ENCODE data around the gene EARS2. TPM values are rescaled to one million over a fixed set of nuclear protein-coding genes. Genes with fewer than 3 reads are reported as not detected.

The EARS2 gene
- total RNA-seq, 1 experiment from 2014 or later = 50.1 TPM

- no peak overlapping the region for H3K56ac ChIP-seq (ENCODE audit: insufficient read length, low read depth, low read length)
- no peak overlapping the region for H2BK5ac ChIP-seq (ENCODE audit: insufficient read length, low read length)
- no peak overlapping the region for H2BK12ac ChIP-seq (ENCODE audit: insufficient read length, low read depth, low read length)
- no peak overlapping the region for H2AFZ ChIP-seq (ENCODE audit: low read length)
- no peaks in the 10 kb centered on the region for H4K20me1 ChIP-seq (ENCODE audit: control insufficient read depth, insufficient read depth, insufficient read length)
- no peak overlapping the region for H3K4me2 ChIP-seq (ENCODE audit: insufficient read depth, insufficient read length, low read length)
- H2AK5ac ChIP-seq (ENCODE audit: insufficient read length, low read length) = no peak overlapping the region
- H3K9me3 Mint-ChIP-seq = no peaks in the 10 kb centered on the region
- H3K14ac ChIP-seq (ENCODE audit: insufficient read depth, low read length) = no peak overlapping the region
- H3K4me3 Mint-ChIP-seq = no peak overlapping the region
- peaks cover 6 to 9% of the 10 kb centered on the region in 2 experiments; a peak in 3 of 4 replicates for H3K4me1 Mint-ChIP-seq
- H3K23me2 ChIP-seq (ENCODE audit: insufficient read length, low read depth, low read length, poor library complexity, severe bottlenecking) = peaks cover 6% of the 10 kb centered on the region
- no peaks in the 10 kb centered on the region; the same call in 1 of the 2 replicates for H3K4me1 ChIP-seq (ENCODE audit: insufficient read depth, low read length)
- H3K9ac ChIP-seq (ENCODE audit: extremely low read depth, insufficient read length, low read length) = no peak overlapping the region
- H4K91ac ChIP-seq (ENCODE audit: insufficient read length, low read depth, low read length) = no peak overlapping the region
- peaks cover 18 to 57% (median 39%) of the 10 kb centered on the region in 3 experiments; a peak in 6 of 7 replicates for H3K36me3 Mint-ChIP-seq (ENCODE audit: insufficient read depth in 1 of 3, low read depth in 3 of 3)
- no peak overlapping the region for H2BK20ac ChIP-seq (ENCODE audit: low read depth, low read length, poor library complexity, severe bottlenecking)
- H4K5ac ChIP-seq (ENCODE audit: insufficient read length, low read depth, low read length) = no peak overlapping the region
- H3K79me1 ChIP-seq (ENCODE audit: insufficient read depth, low read depth, low read length, poor library complexity, severe bottlenecking) = no peaks in the 10 kb centered on the region
- peak overlapping the region in 2 of 3 experiments; percentile 35 to 78; a peak in 2 of 7 replicates for H3K27ac Mint-ChIP-seq
- no peak overlapping the region for H3T11ph ChIP-seq (ENCODE audit: low read length)
- no peaks in the 10 kb centered on the region for H3K9me3 ChIP-seq (ENCODE audit: control insufficient read depth, low read depth, low read length)
- TF ChIP-seq CTCF (conservative IDR thresholded peaks at IDR 0.05) = no peak
- H3K18ac ChIP-seq (ENCODE audit: insufficient read length, low read depth, low read length) = no peak overlapping the region
- no peak overlapping the region for H3K27ac ChIP-seq (ENCODE audit: insufficient read length, low read depth, low read length)
- H3K27me3 Mint-ChIP-seq (ENCODE audit: low read depth) = no peaks in the 10 kb centered on the region
- H3K23ac ChIP-seq (ENCODE audit: insufficient read length, low read depth, low read length) = no peak overlapping the region
- H3K27me3 ChIP-seq (ENCODE audit: insufficient read depth, low read length) = no peaks in the 10 kb centered on the region
- H3K4ac ChIP-seq (ENCODE audit: low read depth, low read length) = no peak overlapping the region
- no CpG with 5 or more reads among the region's 3 CpGs for WGBS (ENCODE audit: extremely low coverage, insufficient read length, low lambda C conversion rate)
- no peak overlapping the region for H2BK120ac ChIP-seq (ENCODE audit: low read depth, low read length, poor library complexity, severe bottlenecking)
- no peak for DNase-seq
- H4K8ac ChIP-seq (replicated peaks; ENCODE audit: insufficient read length, low read depth, low read length) = no peak overlapping the region
- H2BK15ac ChIP-seq (ENCODE audit: low read depth, low read length) = no peak overlapping the region
- H3K79me2 ChIP-seq (ENCODE audit: insufficient read depth, low read length) = peaks cover 10% of the 10 kb centered on the region; the same call in 1 of the 2 replicates
Measured at GRCh38 chr16:23554536-23554935, 2.6 kb downstream of the EARS2 start.

Data from H9 (cell line).